ENCODE data around the gene CXXC1. TPM values are rescaled to one million over a fixed set of nuclear protein-coding genes. Genes with fewer than 3 reads are reported as not detected.

Gene CXXC1
- total RNA-seq, 6 donors from 2014 or later = 49.6 to 247 (median 85.4) TPM

GRCh38 chr18:50287028-50287440 lies 458 bp downstream of the CXXC1 start:
- DNase-seq (peak in 1 of 2 donors; percentile 80), ATAC-seq (ENCODE audit: low FRiP score in 2 of 2) (peak in 1 of 2 donors; percentile 1)
- Histone ChIP-seq H3K27me3 (no peaks in the 10 kb centered on the region), H3K4me1 (peaks cover 8 to 26% (median 14%) of the 10 kb centered on the region in 4 donors), H3K36me3 (peaks cover 7 to 39% (median 32%) of the 10 kb centered on the region in 4 donors), H3K4me3 (peak overlapping the region; percentile 81 to 94 (median 89)), H3K27ac (peak overlapping the region; percentile 84 to 92 (median 88)), H3K9me3 (no peaks in the 10 kb centered on the region)
- 3 to 6% methylated on average over 10 to 27 of the region's 27 CpGs for WGBS, 2 donors
- no peak for TF ChIP-seq CTCF (IDR thresholded peaks at IDR 0.05)
- TF ChIP-seq POLR2A (IDR thresholded peaks at IDR 0.05) = no peak
- TF ChIP-seq POLR2AphosphoS5 (IDR thresholded peaks at IDR 0.05) = no peak
- TF ChIP-seq EP300 (IDR thresholded peaks at IDR 0.05) = no peak

DNA sequence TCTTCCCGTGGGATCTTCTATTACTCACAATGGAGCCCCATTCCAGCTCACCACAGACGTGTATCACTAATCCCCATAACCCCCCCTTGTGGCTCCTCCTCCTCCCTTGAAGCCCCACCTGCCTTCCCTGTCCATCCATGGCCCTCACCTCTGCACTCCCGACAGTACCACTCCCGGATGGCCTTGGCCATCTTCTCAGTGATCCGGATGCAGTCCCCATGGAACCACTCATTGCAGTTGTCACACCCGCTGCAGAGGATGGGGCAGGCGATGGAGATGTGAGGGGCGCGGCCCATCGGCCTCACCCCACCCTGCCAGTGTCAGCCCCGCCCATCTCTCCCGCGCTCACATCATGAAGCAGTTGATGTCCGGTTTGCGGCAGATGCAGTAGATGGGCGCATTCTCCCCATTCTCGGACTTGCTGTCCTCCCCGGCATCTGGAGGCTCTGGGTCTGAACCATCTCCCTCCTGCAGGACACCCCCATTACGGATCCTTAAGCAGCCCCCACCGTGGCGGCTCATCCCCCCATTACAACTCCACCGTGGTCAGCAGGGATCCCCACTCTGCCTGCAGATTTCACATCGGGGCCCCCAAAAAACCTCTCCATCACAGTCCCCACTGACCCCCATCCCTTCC lies 983 bp downstream of the CXXC1 start:
- TF ChIP-seq POLR2AphosphoS5 (IDR thresholded peaks at IDR 0.05) (no peak), CTCF (IDR thresholded peaks at IDR 0.05) (no peak), EP300 (IDR thresholded peaks at IDR 0.05) (no peak), POLR2A (IDR thresholded peaks at IDR 0.05) (no peak)
- H3K9me3 ChIP-seq = no peaks in the 10 kb centered on the region
- H3K4me1 ChIP-seq = peaks cover 11 to 29% (median 17%) of the 10 kb centered on the region in 4 donors
- peaks cover 7 to 39% (median 32%) of the 10 kb centered on the region in 4 donors for H3K36me3 ChIP-seq
- no peaks in the 10 kb centered on the region for H3K27me3 ChIP-seq
- H3K4me3 ChIP-seq = peak overlapping the region; percentile 81 to 94 (median 89)
- ATAC-seq (ENCODE audit: low FRiP score in 2 of 2) (no peak), DNase-seq (peak in 1 of 2 donors; percentile 77)
- peak overlapping the region; percentile 84 to 92 (median 88) for H3K27ac ChIP-seq
- 29 to 44% methylated on average over 19 to 23 of the region's 23 CpGs for whole genome bisulfite sequencing, 2 donors

GRCh38 chr18:50285631-50286321 lies 1.7 kb downstream of the CXXC1 start:
- TF ChIP-seq CTCF (IDR thresholded peaks at IDR 0.05) (no peak), POLR2AphosphoS5 (IDR thresholded peaks at IDR 0.05) (no peak), EP300 (IDR thresholded peaks at IDR 0.05) (no peak), POLR2A (IDR thresholded peaks at IDR 0.05) (no peak)
- DNase-seq = peak in 1 of 2 donors; percentile 66
- no peaks in the 10 kb centered on the region for H3K9me3 ChIP-seq
- H3K27ac ChIP-seq = peak overlapping the region in 1 of 4 donors; percentile 92
- H3K36me3 ChIP-seq = peaks cover 7 to 39% (median 32%) of the 10 kb centered on the region in 4 donors
- H3K27me3 ChIP-seq = no peaks in the 10 kb centered on the region
- ATAC-seq (ENCODE audit: low FRiP score in 2 of 2) = no peak
- 97 to 99% methylated on average over 24 of the region's 24 CpGs for WGBS, 2 donors
- H3K4me3 ChIP-seq = no peak overlapping the region
- peaks cover 11 to 30% (median 17%) of the 10 kb centered on the region in 4 donors for H3K4me1 ChIP-seq

GRCh38 chr18:50285071-50285470 lies 2.4 kb downstream of the CXXC1 start:
- no peaks in the 10 kb centered on the region for H3K27me3 ChIP-seq
- no peak overlapping the region for H3K4me3 ChIP-seq
- H3K36me3 ChIP-seq = peaks cover 7 to 39% (median 32%) of the 10 kb centered on the region in 4 donors
- WGBS, 2 donors = 98 to 100% methylated on average over 8 to 13 of the region's 13 CpGs
- peak in 1 of 2 donors; percentile 82 for DNase-seq
- peak overlapping the region in 1 of 4 donors; percentile 9 for H3K27ac ChIP-seq
- no peaks in the 10 kb centered on the region for H3K9me3 ChIP-seq
- peaks cover 17 to 37% (median 24%) of the 10 kb centered on the region in 4 donors for H3K4me1 ChIP-seq
- ATAC-seq (ENCODE audit: low FRiP score in 2 of 2) = no peak
- TF ChIP-seq POLR2AphosphoS5 (IDR thresholded peaks at IDR 0.05) = no peak
- no peak for TF ChIP-seq EP300 (IDR thresholded peaks at IDR 0.05)
- no peak for TF ChIP-seq POLR2A (IDR thresholded peaks at IDR 0.05)

GRCh38 chr18:50284255-50284885 lies 3.1 kb downstream of the CXXC1 start:
- ATAC-seq (ENCODE audit: low FRiP score in 2 of 2) = no peak
- DNase-seq = peak in 1 of 2 donors; percentile 75
- WGBS, 2 donors = 92 to 95% methylated on average over 15 of the region's 15 CpGs
- Histone ChIP-seq H3K9me3 (no peaks in the 10 kb centered on the region), H3K4me3 (no peak overlapping the region), H3K36me3 (peaks cover 7 to 43% (median 32%) of the 10 kb centered on the region in 4 donors), H3K4me1 (peaks cover 24 to 44% (median 30%) of the 10 kb centered on the region in 4 donors), H3K27ac (no peak overlapping the region), H3K27me3 (no peaks in the 10 kb centered on the region)
- TF ChIP-seq CTCF (IDR thresholded peaks at IDR 0.05) = no peak
- no peak for TF ChIP-seq POLR2AphosphoS5 (IDR thresholded peaks at IDR 0.05)
- TF ChIP-seq POLR2A (IDR thresholded peaks at IDR 0.05) = no peak
- no peak for TF ChIP-seq EP300 (IDR thresholded peaks at IDR 0.05)

All from upper lobe of left lung (tissue), 6 donors.